ENCODE results near the gene DDX27.

GRCh38 chr20:49288250-49288751, 69.1 kb downstream of the DDX27 start:
- TF ChIP-seq CTCF (IDR thresholded peaks at IDR 0.05): no peak
- no peak for TF ChIP-seq POLR2A (IDR thresholded peaks at IDR 0.05)

All from breast epithelium (tissue), 3 donors.